ENCODE data around the gene CLMN.
A peak's percentile ranks its signal among the peaks of the same experiment; 100 is the strongest.

CLMN gene

DNA sequence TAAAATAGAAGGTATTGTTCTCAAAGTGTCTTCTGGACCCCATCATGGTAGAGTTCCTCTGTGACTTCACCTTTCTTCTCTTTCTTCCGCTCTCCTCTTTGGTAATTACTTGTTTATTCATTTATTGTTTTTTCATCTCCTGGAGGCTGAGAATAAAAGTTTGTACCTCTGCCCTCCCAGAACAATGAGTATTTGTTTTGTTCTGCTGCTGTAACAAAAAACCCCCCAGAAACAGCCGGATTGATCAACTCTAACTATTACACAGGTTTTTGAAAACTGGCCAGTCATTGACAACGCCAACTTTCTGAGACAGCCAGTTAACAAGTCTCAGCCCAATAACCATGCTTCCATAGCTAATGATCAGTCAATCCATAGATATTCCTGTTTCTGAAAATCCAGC lies 154.2 kb downstream of the CLMN start:
- DNase-seq (ENCODE audit: low read depth in 2 of 2), result no peak

DNA sequence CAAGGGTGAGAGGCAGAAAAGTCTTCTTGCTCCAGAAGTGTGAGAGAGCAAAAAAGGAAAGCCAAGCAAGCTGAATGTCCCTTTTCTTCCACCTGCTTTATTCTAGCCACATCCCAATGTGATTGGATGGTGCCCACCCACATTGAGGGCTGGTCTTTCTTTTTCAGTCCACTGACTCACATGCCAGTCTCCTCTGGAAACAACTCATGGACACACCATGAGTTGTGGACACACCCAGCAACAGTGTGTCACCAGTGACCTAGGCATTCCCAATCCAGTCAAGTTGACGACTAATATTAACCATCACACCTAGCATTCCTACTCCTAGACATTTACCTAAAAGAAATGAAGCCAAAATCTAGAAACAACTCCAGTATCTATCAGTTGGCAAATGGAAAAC lies 155.2 kb downstream of the CLMN start:
- DNase-seq (ENCODE audit: low read depth in 2 of 2), result no peak

DNA sequence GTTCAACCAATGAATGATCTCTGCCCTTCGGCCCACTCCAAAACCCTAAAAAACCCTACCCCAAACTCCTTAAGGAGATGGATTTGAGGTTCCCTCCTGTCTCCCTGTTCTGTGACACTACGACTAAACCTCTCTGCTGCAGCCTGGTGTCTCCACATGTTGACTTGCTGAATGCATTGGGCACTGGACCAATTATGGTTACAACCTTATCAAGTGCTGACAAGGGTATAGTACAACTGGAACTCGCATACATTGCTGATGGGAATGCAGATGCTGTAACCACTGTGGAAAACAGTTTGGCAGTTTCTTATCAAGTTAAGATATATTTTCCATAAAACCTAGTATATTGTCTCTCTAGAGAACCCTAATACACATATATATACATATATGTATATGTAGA lies 156.0 kb downstream of the CLMN start:
- DNase-seq (ENCODE audit: low read depth in 2 of 2), result no peak

DNA sequence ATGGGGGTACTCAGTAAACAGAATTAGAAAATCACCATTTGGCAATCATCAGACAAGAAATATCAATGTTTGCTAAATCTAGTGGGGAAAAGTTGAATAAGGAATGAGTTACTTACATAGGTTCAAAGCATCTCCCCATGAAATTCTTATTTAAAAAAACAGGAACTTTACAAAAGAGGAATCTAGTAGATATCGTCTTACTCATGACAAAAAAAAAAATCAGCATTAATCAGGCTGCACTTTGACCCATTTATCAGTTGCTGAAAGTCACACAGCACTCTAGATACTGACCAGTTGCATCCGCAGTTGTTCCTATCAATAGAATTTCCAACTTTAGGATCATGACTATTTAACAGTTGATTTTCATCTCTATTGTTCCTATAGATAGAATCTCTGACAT lies 156.6 kb downstream of the CLMN start:
- DNase-seq (ENCODE audit: low read depth in 2 of 2), result no peak

DNA sequence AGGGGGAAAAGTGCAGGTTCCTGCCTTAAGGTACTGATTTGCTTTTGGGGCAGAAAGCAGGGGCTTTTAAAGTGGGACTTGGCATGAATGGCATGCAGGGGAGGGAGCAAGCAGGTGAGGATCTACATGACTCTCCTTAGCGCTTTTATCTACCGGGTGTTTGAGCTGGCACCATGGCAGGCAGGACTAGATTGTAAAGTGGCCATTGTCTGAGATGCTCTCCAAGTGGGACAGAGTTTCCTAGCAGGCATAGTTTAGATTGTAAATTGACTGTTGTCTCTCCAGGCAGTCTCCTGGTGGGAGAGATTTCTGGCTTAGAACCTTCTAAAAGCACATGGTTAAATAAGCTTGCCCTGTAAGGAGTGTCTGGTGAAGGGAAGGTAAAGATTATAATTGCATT lies 157.1 kb downstream of the CLMN start:
- no peak for DNase-seq (ENCODE audit: low read depth in 2 of 2)

DNA sequence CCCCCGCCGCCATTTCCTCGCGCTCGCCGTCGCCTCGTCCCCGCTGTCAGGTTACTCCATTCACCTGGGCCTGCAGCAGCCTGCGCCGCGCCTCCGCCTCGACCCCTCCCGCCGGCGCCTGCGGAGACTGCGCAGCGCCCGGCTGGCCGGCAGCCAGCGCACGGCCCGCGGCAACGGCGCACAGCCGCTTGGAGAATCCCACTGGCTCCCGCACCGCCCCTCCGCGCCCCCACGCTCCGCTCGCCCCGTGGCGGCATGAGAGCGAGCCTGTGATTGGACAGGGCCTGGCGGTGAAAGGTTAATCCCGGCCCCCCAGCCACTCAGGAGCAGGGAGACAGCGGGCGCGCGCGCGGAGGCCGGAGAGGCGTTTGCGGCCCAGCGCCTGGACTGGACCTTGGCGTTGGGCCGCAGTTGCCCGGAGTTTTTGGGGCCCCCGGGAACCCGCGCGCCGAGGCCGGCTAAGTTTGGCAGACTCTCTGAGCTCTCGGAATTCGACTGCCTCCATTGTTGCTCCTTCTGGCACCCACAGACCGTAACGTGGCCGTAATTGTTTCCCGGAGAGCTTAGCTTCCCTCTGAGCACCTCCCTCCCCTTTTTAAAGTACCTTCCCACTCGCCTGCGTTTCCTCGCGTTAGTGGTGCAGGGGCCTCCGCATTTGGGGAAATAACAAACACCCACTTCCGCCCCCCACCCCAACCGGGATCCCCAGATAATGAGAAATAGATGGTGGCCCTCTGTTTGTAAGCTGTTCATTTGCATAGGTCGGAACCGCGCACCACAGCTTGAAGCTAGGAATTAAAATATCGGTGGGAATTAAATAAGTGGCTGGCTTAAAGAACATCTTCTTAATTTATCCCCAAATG lies 162.2 kb downstream of the CLMN start, which contains the start of gene DICER1:
DICER1 (minus strand) TSS at position 203 of the 863 bp plus-strand sequence. CDS start 24,071 bp downstream, outside the sequence.
- DNase-seq (ENCODE audit: low read depth in 2 of 2), result peak; percentile 93 to 94

DNA sequence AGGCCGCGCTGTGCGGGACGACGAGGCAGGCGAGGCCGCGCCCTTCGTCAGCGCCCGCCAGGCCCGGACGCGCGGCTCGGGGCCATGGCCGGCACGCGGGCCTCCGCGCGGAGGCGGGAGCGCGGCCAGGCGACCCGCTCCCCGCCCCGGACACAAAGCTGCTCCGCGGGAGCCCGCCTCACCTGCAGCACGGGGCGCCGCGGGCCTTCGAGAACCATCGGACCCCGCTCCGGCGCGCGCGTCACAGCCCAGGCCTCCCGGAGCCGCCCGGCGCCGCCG lies 162.7 kb downstream of the CLMN start:
- no peak for DNase-seq (ENCODE audit: low read depth in 2 of 2)

DNA sequence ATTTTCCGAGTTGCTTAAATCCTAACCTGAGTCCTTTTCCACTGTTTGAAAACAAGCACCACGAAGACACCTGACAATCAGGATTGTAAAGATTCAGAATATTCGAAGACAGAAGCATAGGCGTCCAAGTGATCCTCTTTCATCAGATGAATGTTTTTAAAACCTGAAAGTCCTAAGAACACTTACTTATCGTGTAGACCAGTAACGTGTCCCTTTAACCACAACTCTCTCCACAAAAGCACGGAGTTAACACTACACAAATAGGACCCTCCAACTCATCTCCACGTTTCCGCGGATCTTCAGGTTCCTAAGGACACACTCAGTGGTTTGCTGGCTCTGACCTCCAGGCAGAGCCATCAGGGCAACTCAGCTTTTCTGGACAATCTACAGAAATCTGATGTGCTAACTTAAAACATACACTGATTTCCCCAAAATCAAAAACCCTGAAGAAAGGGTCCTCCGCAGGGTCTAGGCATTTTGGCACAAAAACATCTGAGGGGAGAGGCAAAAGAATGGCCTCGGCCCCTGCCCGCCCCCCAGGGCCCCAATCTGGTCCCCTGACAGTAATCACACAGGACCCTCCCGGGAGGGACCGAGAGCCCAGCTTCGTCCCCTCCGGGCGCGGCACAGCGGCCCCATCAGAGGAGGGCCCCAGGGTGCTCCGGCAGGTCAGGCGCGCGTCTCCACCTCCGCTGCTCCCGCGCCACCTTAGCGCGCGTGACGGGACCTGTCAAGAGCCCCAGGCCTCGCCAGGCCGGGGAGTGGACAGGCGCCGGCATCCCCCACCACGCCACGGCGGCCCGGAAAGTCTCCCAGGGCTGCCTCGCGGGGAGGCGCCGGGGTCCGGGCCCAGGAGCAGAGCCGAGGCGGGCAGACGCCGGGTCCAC lies 163.3 kb downstream of the CLMN start:
- peak in 1 of 2 donors; percentile 8 for DNase-seq (ENCODE audit: low read depth in 2 of 2)

DNA sequence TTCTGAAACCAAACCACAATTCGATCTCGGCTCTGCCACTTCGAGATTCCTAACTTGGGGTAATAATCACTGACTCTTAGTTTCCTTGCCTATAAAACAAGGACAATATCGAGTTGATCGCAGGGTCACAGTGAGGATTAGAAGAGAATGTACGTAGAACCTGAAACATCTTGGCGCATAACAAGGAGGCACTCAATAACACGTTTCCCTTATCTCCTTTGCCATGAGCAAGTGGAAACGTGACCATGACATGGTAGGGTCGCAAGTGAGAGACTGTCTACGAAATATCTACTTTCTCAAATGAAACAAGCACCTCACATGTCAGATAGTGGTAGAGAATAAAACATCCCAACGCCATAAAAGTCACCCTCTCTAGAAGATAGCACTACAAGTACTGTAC lies 164.7 kb downstream of the CLMN start:
- no peak for DNase-seq (ENCODE audit: low read depth in 2 of 2)

DNA sequence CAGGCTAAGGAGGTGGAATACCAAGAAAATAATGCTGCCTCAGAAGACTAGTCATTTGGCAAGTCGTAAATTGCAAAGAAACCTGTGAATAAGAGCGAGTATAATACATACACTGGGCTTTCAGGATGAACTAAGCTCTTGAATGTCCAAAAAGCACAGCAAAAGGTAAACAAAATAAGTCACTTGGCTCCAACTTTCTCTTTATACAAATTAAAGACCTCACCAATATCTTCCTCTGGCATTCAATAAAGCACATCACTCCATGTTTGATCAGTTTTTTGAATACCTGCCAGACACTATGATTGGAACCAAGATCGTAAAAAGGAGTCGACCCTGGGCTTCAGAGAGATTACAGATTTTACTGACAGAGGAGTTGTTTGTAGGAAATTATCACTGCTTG lies 165.8 kb downstream of the CLMN start:
- no peak for DNase-seq (ENCODE audit: low read depth in 2 of 2)

DNA sequence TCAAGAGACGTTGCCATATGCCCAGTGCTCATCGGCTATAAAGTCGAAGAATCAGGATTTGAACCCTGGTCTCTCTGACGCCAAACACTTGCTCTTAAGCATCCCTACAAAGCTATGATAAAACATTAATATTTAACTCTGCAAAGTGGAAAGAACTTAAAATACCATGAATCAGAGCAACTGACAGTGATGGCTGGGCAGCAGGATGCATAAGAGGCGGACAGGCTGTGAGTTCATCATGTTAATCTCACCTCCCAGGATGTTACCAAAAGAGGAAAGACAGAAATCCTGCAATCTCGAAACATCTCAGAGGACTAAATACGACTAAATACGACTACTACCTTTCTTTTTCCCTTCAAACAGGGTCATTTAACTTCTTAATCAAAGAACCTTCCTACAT lies 168.1 kb downstream of the CLMN start:
- no peak for DNase-seq (ENCODE audit: low read depth in 2 of 2)

DNA sequence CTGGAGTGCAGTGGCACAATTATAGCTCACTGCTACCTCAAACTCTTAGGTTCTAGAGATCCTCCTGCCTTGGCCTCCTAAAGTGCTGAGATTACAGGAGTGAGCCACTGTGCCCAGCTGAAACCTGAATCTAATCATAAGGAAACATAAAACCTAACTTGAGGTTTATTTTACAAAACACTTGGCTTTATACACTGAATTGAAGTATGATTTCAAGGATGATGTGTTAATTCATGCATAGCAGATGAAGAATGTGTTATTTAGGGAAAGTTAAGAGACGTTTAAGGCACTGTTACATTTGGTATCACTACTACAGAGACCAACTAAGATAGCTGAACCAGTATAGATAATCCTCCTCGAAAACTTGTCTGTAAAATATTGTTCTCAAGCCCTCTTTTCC lies 168.8 kb downstream of the CLMN start:
- DNase-seq (ENCODE audit: low read depth in 2 of 2), result no peak

DNA sequence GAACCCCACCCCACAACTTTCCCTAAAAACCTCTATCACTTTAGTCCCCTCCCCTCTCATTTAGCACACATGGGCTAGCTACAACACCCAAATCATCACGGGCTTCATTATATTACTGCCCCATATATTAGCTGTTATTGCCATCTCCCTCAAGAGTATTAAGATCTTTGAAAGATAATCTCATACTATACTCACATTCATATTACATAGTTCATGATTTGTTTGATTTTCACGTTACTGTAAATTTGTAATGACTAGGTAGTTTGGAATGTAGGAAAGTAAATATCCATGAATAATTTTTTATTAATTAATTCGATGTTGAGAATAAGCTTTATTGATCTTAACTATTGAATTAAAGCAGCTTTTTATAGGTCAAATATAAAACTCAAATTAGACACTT lies 170.3 kb downstream of the CLMN start:
- no peak for DNase-seq (ENCODE audit: low read depth in 2 of 2)

DNA sequence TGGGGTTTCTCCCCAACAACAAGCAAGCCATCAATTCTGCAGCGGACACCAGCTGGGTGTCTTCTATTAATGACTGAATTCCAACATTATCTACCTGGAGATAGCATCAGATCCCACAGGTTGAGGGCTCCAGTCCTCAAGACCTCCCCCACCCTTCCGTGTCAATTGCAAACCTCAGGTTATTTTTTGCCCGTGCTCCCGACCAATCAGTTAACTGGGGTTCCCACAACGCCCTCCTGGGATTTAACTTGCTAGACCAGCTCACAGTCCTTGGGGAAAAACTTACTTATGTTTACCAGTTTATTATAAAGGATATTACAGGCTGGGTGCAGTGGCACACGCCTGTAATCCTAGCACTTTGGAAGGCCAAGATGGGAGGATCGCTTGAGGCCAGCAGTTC lies 172.1 kb downstream of the CLMN start:
- no peak for DNase-seq (ENCODE audit: low read depth in 2 of 2)

DNA sequence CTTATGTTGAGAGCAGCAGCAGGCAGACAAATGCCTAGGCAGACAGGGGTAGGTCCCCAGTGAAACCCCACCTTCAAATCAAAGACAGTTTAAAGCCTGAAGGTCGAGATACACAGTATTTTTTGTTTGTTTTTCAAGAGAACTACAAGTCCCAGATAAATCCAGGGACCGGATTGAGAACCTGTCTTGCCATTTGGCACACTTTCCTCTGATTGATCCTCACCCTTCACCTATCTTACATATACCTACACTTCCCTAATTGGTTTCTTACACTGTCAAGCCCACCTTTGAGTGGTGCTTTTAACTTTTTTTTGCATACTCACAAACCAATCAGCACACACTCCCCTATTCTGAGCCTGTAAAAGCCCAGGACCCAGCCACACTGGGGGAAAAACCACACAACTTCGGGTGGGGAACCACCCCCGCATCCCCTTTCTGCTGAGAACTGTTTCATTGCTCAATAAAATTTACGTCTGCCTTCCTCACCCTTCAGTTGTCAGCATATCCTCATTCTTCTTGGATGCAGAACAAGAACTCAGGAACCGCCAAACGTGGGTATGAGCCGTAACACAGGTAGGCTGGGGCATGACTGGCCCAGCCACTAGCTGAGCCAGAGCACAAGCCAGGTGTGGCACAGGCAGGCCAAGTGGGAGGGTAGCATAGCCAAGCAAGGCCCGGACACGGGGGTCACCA lies 173.5 kb downstream of the CLMN start:
- DNase-seq (ENCODE audit: low read depth in 2 of 2), result no peak

DNA sequence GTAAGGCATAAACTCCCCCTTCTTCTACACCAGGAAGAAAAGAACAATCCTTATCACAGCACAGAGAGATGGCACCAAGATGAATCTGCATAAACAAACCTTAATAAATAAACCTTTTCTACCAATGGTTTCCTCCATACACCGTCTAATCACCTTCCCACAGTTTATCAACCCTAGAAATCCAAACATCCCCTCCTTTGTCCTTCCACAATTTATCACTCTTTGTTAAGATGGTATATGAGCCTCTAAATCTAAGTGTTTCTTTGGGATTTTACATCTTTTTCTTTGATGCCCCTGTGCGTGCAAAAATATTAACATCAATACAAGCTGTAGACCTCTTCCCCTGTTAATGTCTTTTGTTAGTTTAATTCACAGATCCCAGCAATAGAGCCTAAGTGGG lies 174.9 kb downstream of the CLMN start:
- DNase-seq (ENCODE audit: low read depth in 2 of 2), result no peak

DNA sequence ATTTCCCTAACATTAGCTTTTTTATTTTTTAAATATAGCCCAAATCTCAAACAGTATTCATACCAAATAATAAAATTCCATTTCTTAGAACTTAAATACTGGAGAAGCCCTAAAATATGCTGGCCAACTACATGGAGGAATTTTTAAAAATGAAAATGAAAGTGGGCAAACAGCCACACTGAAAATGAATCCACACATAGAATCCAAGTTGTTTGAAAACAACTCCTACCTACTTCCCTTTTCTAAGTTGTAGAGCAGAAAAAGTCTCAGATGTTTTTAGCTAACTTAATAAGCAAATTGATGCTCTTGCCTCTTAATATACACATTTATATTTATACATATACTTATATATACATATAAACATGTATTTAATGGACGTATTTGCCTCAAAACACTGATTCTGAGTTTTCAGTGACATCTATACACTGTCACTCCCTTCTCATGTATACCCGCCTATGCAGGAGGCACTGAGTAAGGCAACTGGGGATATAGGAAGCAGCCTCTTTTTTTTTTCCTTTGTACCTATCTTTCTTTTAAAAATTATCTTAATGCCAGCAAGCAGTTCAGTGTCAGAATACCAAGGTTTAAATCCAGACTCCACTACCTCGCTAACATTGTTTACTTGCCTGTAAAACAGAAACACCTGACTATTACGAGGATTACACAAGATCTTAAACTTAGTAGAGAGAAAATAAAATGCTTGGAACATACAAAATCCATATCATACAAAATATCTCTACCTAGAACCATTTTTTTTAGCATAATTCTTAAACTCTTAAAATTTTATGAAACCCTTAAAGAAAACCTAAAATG lies 175.7 kb downstream of the CLMN start:
- no peak for DNase-seq (ENCODE audit: low read depth in 2 of 2)

DNA sequence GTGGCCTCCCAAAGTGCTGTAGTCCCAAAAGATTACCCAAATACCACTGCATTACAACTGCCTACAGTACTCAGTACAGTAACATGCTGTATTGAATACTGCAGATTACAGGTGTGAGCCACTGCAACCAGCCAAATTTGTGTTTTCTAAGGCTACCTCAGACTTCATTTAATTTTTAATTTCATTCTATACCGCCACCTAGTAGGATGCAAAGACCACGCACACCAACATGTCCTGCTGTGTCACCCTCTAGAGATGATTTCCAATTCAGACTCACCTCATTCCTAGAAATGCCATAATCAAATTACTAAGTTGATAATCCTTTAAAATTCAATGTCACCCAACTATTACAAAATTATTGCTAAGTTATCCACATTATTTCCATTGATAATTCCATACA lies 177.5 kb downstream of the CLMN start:
- no peak for DNase-seq (ENCODE audit: low read depth in 2 of 2)

DNA sequence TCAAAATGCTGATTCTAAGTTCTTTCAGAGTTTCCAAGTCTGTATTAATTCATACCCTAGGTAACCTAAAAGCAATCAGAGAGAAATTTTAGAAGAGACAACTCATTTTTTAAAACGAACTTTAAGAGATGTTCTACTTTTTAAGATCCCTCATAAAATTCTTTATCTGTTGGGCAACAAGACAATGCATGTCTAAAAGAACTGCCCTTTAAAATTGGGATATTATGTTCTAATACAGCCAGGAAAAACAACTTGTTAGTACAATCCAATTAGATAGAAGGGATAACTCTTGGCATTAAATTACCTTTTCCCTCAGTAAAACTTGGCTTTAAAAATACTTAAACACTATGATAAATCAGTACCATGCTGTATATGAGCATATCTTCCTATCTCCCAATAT lies 178.0 kb downstream of the CLMN start:
- no peak for DNase-seq (ENCODE audit: low read depth in 2 of 2)

DNA sequence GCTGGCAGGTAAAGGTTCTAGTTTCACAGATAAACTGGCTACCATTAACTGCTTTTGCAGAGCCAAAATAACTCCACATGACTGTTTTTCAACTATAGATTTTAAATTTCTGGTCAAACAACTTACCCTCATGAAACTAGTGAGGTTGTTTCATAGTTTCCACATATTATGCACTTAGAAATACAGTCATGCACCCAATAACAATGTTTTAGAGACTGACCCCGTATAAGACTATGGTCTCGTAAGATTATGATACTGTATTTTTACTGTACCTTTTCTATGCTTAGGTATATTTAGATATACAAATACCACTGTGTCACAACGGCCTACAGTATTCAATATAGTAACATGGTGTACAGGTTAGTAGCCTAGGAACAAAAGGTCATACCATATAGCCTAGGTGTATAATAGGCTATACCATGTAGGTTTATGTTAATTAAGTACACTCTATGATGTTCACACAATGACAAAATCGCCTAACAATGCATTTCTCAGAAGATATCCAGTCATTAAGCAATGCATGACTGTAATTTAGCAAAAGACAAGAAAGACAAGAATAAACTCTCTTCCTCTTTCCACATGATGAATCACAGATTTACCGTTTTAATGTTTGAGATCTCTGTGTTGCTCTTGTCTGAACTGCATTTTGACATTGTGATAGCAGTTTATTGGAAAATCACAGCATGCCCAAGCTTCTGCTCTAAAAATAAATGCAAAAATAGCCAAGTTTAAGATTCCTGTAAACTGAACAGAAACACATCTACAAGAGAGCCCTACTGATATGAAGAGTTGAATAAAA lies 179.4 kb downstream of the CLMN start:
- no peak for DNase-seq (ENCODE audit: low read depth in 2 of 2)

DNA sequence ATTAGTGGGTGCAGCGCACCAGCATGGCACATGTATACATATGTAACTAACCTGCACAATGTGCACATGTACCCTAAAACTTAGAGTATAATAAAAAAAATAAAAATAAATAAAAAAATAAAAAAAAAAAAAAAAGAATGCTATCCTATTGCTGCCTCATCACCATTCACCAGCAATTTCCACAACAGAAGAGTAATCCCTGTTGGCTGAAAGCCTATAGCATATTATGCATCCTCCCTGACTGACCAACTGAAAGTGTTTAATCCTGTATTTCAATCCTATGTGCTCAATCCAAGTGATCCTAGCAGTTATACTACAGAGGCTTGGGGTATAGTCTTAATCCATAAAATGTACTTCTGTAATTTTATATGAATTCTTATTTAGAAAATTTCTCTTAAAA lies 180.8 kb downstream of the CLMN start:
- DNase-seq (ENCODE audit: low read depth in 2 of 2), result no peak

Measured in activated CD4-positive, alpha-beta T cell treated with anti-CD3 and anti-CD28 coated beads for 24 hours (primary cell).